Kidney tubule cell (primary cell): ENCODE results near the gene VSTM2B.

Source experiments
- DNase-seq: peaks from one replicate; pipeline ENCODE4 v3.0.0-alpha.2; 2018; ENCODE audit warnings: low spot score

Gene VSTM2B

GRCh38 chr19:29591670-29592069 lies 65.9 kb downstream of the VSTM2B start:
- no peak for DNase-seq

GRCh38 chr19:29593869-29594268 lies 68.1 kb downstream of the VSTM2B start:
- DNase-seq = no peak

GRCh38 chr19:29596080-29596727 lies 70.4 kb downstream of the VSTM2B start:
- DNase-seq = peak; percentile 56

GRCh38 chr19:29596885-29597525 lies 71.2 kb downstream of the VSTM2B start:
- DNase-seq = peak; percentile 45

GRCh38 chr19:29598036-29598435 lies 72.2 kb downstream of the VSTM2B start:
- DNase-seq = no peak

GRCh38 chr19:29598496-29598895 lies 72.7 kb downstream of the VSTM2B start:
- DNase-seq = no peak

- DNase-seq = no peak
These were observed 77.5 kb downstream of the VSTM2B start for GRCh38 chr19:29603308-29603707.

- DNase-seq = peak; percentile 95
These were observed 80.0 kb downstream of the VSTM2B start, which contains the start of gene POP4 for GRCh38 chr19:29605653-29606419. TSS of gene POP4 (plus strand) at chr19:29606283. CDS start at chr19:29606319, 36 bp downstream.

- DNase-seq = no peak
These were observed 80.6 kb downstream of the VSTM2B start for GRCh38 chr19:29606420-29606747.

- no peak for DNase-seq
These were observed 83.8 kb downstream of the VSTM2B start for GRCh38 chr19:29609636-29610035.

- no peak for DNase-seq
These were observed 84.4 kb downstream of the VSTM2B start for GRCh38 chr19:29610213-29610573.

- DNase-seq = peak; percentile 83
These were observed 84.9 kb downstream of the VSTM2B start for GRCh38 chr19:29610574-29611271.

- DNase-seq = no peak
These were observed 86.3 kb downstream of the VSTM2B start for GRCh38 chr19:29612121-29612520.

- DNase-seq = no peak
These were observed 87.2 kb downstream of the VSTM2B start for GRCh38 chr19:29612801-29613595.

GRCh38 chr19:29614046-29614445 lies 88.3 kb downstream of the VSTM2B start:
- DNase-seq = no peak
